ENCODE measurements around the gene RNF10. TPM values are rescaled to one million over a fixed set of nuclear protein-coding genes. Genes with fewer than 3 reads are reported as not detected.

Gene RNF10
- total RNA-seq, 6 experiments from 2014 or later, result 145 to 203 (median 158) TPM

DNA sequence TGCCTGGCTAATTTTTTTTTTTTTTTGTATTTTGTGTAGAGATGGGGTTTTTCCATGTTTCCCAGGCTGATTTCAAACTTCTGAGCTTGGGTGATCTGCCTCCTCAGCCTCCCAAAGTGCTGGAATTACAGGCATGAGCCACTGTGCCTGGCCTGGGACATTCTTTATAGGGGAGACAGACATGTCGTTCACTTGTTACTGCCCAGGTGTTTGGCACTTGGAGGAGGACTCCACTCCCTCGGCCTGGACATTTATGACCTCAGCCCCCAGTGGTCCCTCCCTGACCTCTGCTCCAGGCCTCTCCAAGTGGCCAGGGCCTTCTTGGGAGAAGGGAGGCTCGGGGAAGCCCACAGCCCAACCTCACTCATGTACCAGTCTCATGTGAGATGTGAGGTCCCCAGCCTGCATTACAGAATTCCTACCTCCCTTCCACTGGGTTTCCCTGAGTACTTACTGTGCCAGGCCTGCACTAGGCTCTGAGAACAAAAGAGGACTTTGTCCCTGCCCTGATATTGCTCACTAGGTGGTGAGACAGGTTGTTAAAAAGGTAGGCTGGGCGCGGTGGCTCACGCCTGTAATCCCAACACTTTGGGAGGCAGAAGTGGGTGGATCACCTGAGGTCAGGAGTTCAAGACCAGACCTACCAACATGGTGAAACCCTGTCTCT is 56.7 kb downstream of the RNF10 start:
- Mint-ChIP-seq H3K27ac (no peak overlapping the region), H3K4me1 (ENCODE audit: low read depth) (no peaks in the 10 kb centered on the region), H3K9me3 (no peaks in the 10 kb centered on the region), H3K27me3 (ENCODE audit: insufficient read depth) (peaks cover 27% of the 10 kb centered on the region), H3K4me3 (no peak overlapping the region), H3K36me3 (ENCODE audit: low read depth) (no peaks in the 10 kb centered on the region)
- no peak for TF ChIP-seq CTCF (IDR thresholded peaks at IDR 0.05)
- DNase-seq, result no peak

DNA sequence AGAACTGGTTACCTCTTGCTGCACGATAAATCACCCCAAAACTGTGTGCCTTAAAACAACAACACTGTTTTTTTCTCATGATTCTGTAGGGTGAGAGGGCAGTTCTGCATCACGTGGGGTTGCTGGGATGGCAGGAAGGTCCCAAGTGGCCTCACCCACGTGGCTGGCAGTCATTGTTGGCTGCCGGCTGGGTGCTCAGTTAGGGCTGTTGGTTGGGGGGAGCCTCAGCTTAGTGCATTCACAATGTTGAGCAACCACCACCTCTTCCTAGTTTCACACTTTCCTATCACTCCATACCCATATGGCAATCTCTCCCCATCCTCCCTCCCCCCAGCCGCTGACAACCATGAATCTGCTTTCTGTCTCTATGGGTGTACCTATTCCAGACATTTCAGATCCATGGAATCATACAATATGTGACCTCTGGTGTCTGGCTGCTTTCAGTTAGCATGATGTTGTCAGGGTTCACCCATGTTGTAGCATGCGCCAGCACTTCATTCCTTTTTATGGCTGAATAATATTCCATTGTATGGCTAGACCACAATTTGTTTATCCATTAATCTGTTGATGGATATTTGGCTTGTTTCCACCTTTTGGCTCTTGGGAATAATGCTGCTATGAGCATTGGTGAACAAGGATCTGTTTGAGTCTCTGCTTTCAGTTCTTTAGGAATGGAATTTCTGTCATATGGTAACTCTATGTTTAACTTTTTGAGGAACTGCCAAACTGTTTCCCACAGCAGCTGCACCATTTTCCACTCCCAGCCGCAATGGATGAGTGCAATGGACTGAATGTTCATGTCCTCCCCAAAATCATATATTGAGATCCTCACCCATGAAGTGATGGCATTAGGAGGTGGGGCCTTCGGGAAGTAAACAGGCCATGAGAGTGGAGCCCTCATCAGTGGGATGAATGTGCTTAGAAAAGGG is 58.2 kb downstream of the RNF10 start:
- H3K9me3 Mint-ChIP-seq, result no peaks in the 10 kb centered on the region
- no peaks in the 10 kb centered on the region for H3K36me3 Mint-ChIP-seq (ENCODE audit: low read depth)
- DNase-seq, result no peak
- TF ChIP-seq CTCF (IDR thresholded peaks at IDR 0.05), result no peak
- no peaks in the 10 kb centered on the region for H3K4me1 Mint-ChIP-seq (ENCODE audit: low read depth)
- no peak overlapping the region for H3K4me3 Mint-ChIP-seq
- H3K27ac Mint-ChIP-seq, result no peak overlapping the region
- peaks cover 34% of the 10 kb centered on the region for H3K27me3 Mint-ChIP-seq (ENCODE audit: insufficient read depth)

DNA sequence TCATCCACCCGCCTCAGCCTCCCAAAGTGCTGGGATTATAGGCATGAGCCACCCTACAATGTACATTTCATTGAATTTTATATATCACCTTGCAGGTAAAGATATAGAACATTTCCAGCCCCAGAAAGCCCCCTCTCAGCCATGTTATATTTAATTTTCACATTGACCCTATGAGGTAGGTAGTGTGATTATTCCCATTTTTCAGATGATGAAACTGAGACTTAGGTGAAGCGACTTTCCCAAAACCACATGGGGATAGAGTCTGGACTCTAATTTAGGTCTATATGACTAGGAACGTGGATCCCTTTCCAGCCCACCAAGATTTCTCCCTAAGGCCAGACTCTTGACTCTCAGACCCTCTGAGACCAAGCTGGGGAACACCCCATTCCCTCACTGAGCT is 62.7 kb downstream of the RNF10 start:
- Mint-ChIP-seq H3K4me3 (no peak overlapping the region), H3K9me3 (no peaks in the 10 kb centered on the region), H3K36me3 (ENCODE audit: low read depth) (no peaks in the 10 kb centered on the region), H3K27ac (no peak overlapping the region), H3K4me1 (ENCODE audit: low read depth) (peaks cover 8% of the 10 kb centered on the region; the same call in 1 of the 2 replicates), H3K27me3 (ENCODE audit: insufficient read depth) (peaks cover 41% of the 10 kb centered on the region)
- TF ChIP-seq CTCF (IDR thresholded peaks at IDR 0.05), result no peak
- DNase-seq, result no peak

DNA sequence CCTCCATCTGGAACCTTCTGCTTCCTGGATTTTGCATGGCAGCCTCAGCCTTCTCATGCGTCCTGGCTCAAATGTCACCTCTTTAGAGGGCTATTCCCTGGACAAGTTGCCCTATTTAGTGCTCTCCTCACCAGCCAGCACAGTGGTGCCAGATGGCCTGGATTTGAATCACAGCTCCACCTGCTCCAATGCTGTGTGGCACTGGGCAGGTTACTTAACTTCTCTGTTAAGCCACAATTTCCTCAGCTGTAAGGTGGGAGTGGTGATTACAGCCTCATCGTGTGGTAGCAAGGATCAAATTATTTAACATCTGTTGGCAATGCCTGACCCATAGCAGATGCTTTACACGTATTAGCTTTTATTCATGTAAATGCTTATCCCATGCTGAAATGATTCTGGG is 63.7 kb downstream of the RNF10 start:
- no peak for DNase-seq
- H3K27me3 Mint-ChIP-seq (ENCODE audit: insufficient read depth), result peaks cover 43% of the 10 kb centered on the region
- no peaks in the 10 kb centered on the region for H3K9me3 Mint-ChIP-seq
- H3K36me3 Mint-ChIP-seq (ENCODE audit: low read depth), result no peaks in the 10 kb centered on the region
- H3K27ac Mint-ChIP-seq, result no peak overlapping the region
- H3K4me3 Mint-ChIP-seq, result no peak overlapping the region
- peaks cover 8% of the 10 kb centered on the region; the same call in 1 of the 2 replicates for H3K4me1 Mint-ChIP-seq (ENCODE audit: low read depth)
- TF ChIP-seq CTCF (IDR thresholded peaks at IDR 0.05), result no peak

GRCh38 chr12:120598674-120599463 is 64.7 kb downstream of the RNF10 start:
- Mint-ChIP-seq H3K27ac (no peak overlapping the region), H3K36me3 (ENCODE audit: low read depth) (no peaks in the 10 kb centered on the region), H3K4me1 (ENCODE audit: low read depth) (peaks cover 8% of the 10 kb centered on the region; the same call in 1 of the 2 replicates), H3K27me3 (ENCODE audit: insufficient read depth) (peaks cover 44% of the 10 kb centered on the region), H3K9me3 (no peaks in the 10 kb centered on the region), H3K4me3 (no peak overlapping the region)
- TF ChIP-seq CTCF (IDR thresholded peaks at IDR 0.05), result no peak
- DNase-seq, result peak; percentile 32

All from HFFc6 (cell line).